ENCODE measurements around the gene TEX2. TPM values are rescaled to one million over a fixed set of nuclear protein-coding genes. Genes with fewer than 3 reads are reported as not detected.

Gene TEX2
- total and polyA plus RNA-seq, 2 donors (not counting 3 experiments of a cell fraction or from before 2014, with no cell fraction given) = 13.3 to 25.8 TPM

- intact Hi-C loops (cut with micrococcal nuclease) (no loop called here), dilution Hi-C loops (cut with MboI; ENCODE audit: extremely low pct_ligation_motif_present, low sequenced_read_pairs) (no loop called here)
- no peak for FAIRE-seq
- Histone ChIP-seq H3K4me3 (replicated peaks in 1 of 3; ENCODE audit: insufficient read depth in 1 of 3, low read depth in 1 of 3, low read length in 3 of 3) (no peak overlapping the region), H3K79me2 (ENCODE audit: control insufficient read depth, insufficient read depth, low read length) (peaks cover 1% of the 10 kb centered on the region), H3K4me1 (ENCODE audit: control insufficient read depth, extremely low read depth, insufficient read depth, low read length) (no peaks in the 10 kb centered on the region), H3K9ac (replicated peaks; ENCODE audit: extremely low read depth, insufficient read depth, low read length) (no peak overlapping the region), H3K27ac (ENCODE audit: insufficient read depth, low read depth, low read length) (no peak overlapping the region), H3K4me2 (ENCODE audit: insufficient read depth, low read length) (no peak overlapping the region), H3K27me3 (ENCODE audit: control insufficient read depth in 2 of 2, insufficient read depth in 2 of 2, low read length in 2 of 2) (no peaks in the 10 kb centered on the region), H3K9me3 (replicated peaks; ENCODE audit: control insufficient read depth, insufficient read depth, low read length) (no peaks in the 10 kb centered on the region), H2AFZ (ENCODE audit: low read depth, low read length) (no peak overlapping the region), H3K9me1 (replicated peaks; ENCODE audit: control insufficient read depth, extremely low read depth, insufficient read depth, low read length) (no peaks in the 10 kb centered on the region), H3K36me3 (ENCODE audit: control insufficient read depth in 2 of 2, extremely low read depth in 1 of 2, insufficient read depth in 2 of 2, low read length in 2 of 2) (no peaks in the 10 kb centered on the region), H4K20me1 (replicated peaks; ENCODE audit: control insufficient read depth, extremely low read depth, insufficient read depth, low read length) (no peaks in the 10 kb centered on the region)
- TF ChIP-seq MYC (IDR thresholded peaks at IDR 0.05; ENCODE audit: low read depth, low read length) (no peak), GATA2 (IDR thresholded peaks at IDR 0.05; ENCODE audit: insufficient read depth, insufficient read length, low read depth, low read length) (no peak), EZH2 (IDR thresholded peaks at IDR 0.05; ENCODE audit: borderline replicate concordance, low read depth, low read length, severe bottlenecking) (no peak), JUN (IDR thresholded peaks at IDR 0.05; ENCODE audit: borderline replicate concordance, insufficient read depth, insufficient read length, low read depth) (no peak), CTCF (IDR thresholded peaks at IDR 0.05; ENCODE audit: extremely low read depth in 1 of 2, insufficient read depth in 1 of 2, low read depth in 1 of 2, low read length in 2 of 2) (no peak), POLR2A (IDR thresholded peaks at IDR 0.05; ENCODE audit: low read depth, low read length) (no peak), MAX (IDR thresholded peaks at IDR 0.05; ENCODE audit: insufficient read depth, insufficient read length) (no peak), POLR2AphosphoS5 (IDR thresholded peaks at IDR 0.05; ENCODE audit: insufficient read depth, low read depth, low read length) (no peak), FOS (IDR thresholded peaks at IDR 0.05; ENCODE audit: borderline replicate concordance, insufficient read depth, low read length) (no peak)
- no peak for DNase-seq (ENCODE audit: low read depth, low spot score)
- CTCF ChIA-PET = interaction anchor here (0.7 to 1.5 kb wide), 7 partner anchors 10 to 96 kb away, joined by 3 to 4 read pairs (median 3); no protein-coding TSS in a partner anchor
- POLR2A ChIA-PET = no interaction called here
- no TSS peak for BruUV-seq (replicated peaks)
These were observed 33.0 kb downstream of the TEX2 start for GRCh38 chr17:64229815-64230728.

Data from endothelial cell of umbilical vein (primary cell).